ENCODE data around the gene ZDHHC11B. TPM values are rescaled to one million over a fixed set of nuclear protein-coding genes. Genes with fewer than 3 reads are reported as not detected.
A peak's percentile ranks its signal among the peaks of the same experiment; 100 is the strongest.
"Not testable (repeated sequence)": the region's sequence is repeated elsewhere in the genome, so short reads cannot be mapped to it uniquely, and the experiment has no call there.

Gene ZDHHC11B
- total RNA-seq, 4 donors from 2014 or later, result 1.1 to 5.5 (median 3.5) TPM

GRCh38 chr5:757346-757930, 27.1 kb downstream of the ZDHHC11B start:
- ATAC-seq (ENCODE audit: low FRiP score) (no peak), DNase-seq (ENCODE audit: low spot score) (no peak)
- TF ChIP-seq CTCF (IDR thresholded peaks at IDR 0.05), result no peak

GRCh38 chr5:756865-757345, 27.6 kb downstream of the ZDHHC11B start:
- peak; percentile 18 for ATAC-seq (ENCODE audit: low FRiP score)
- TF ChIP-seq CTCF (IDR thresholded peaks at IDR 0.05), result no peak
- DNase-seq (ENCODE audit: low spot score), result peak; percentile 22

GRCh38 chr5:756171-756570, 28.4 kb downstream of the ZDHHC11B start:
- no peak for TF ChIP-seq CTCF (IDR thresholded peaks at IDR 0.05)
- DNase-seq (ENCODE audit: low spot score) (no peak), ATAC-seq (ENCODE audit: low FRiP score) (no peak)

GRCh38 chr5:754143-754632, 30.3 kb downstream of the ZDHHC11B start:
- ATAC-seq (ENCODE audit: low FRiP score); DNase-seq (ENCODE audit: low spot score): not testable (repeated sequence)

- not testable (repeated sequence) for DNase-seq (ENCODE audit: low spot score); ATAC-seq (ENCODE audit: low FRiP score)
Measured at GRCh38 chr5:753567-754142, 30.9 kb downstream of the ZDHHC11B start.

- not testable (repeated sequence) for DNase-seq (ENCODE audit: low spot score); ATAC-seq (ENCODE audit: low FRiP score)
Measured at GRCh38 chr5:752532-753115, 31.9 kb downstream of the ZDHHC11B start.

GRCh38 chr5:751992-752391, 32.5 kb downstream of the ZDHHC11B start:
- not testable (repeated sequence) for ATAC-seq (ENCODE audit: low FRiP score)

GRCh38 chr5:751496-751895, 33.0 kb downstream of the ZDHHC11B start:
- TF ChIP-seq CTCF (IDR thresholded peaks at IDR 0.05), result no peak
- DNase-seq (ENCODE audit: low spot score) (no peak), ATAC-seq (ENCODE audit: low FRiP score) (no peak)

More at GRCh38 chr5:751992-752391, 32.5 kb downstream of the ZDHHC11B start:
- DNase-seq (ENCODE audit: low spot score), result not testable (repeated sequence)

GRCh38 chr5:750226-750625, 34.3 kb downstream of the ZDHHC11B start:
- ATAC-seq (ENCODE audit: low FRiP score); DNase-seq (ENCODE audit: low spot score): not testable (repeated sequence)
